HG03108 (cell line): Measurements from ENCODE around the gene TM9SF4.
"Not testable (repeated sequence)": the region's sequence is repeated elsewhere in the genome, so short reads cannot be mapped to it uniquely, and the experiment has no call there.

Experiments
- ATAC-seq: cut with Tn5 transposase; IDR thresholded peaks from one replicate; pipeline ENCODE4 v1.9.1; 2021; ENCODE audit warnings: moderate library complexity; ENCODE audit not compliant: unreplicated experiment

TM9SF4 gene

DNA sequence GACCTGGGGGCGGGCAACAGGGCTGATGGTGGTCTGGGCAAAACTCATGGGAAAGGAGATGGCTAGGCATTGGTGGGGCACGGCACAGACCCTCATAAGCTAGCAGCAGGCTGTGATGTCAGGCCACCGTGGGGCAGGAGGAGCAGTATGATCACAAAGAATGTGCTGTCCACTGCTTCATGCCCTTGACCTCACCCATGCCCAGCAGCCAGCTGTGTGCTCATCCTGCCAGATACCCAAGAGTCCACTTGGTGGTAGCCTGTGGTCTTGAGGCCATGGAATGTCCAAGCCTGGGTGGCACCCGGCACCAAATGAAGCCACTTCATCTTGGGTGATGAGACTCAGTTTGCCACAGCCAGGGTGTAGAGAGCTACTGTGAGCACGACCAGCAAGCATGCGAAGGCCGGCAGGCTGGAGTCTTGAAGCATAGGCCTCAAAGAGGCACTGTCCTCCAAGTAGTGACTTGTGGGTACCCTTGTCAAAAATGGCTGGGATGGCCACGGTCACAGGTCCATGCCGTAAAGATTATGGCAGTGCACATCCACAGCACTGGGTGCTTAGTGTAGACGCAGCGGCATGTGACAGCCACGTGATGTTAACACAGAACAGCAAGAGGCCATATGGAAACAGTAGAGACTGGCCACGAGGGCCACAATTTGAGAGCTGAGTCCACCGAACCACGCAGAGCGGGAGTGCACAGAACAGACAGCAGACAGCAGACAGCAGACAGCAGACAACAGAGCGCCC lies 79.0 kb downstream of the TM9SF4 start:
- ATAC-seq, result no peak

DNA sequence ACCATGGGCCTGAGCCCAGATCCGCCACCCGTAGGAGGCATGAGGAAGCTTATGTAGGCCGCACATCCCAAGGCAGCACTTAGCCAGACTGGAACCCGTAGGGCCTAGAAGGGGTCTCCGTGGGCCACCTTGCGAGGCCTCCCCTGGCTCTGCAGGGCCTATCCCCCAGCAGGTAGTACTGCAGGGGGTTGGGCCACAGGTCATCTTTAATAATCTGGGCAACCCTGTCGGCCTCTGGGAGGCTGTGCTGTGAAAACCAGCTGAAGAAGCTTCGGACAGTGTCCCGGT lies 79.6 kb downstream of the TM9SF4 start:
- no peak for ATAC-seq

DNA sequence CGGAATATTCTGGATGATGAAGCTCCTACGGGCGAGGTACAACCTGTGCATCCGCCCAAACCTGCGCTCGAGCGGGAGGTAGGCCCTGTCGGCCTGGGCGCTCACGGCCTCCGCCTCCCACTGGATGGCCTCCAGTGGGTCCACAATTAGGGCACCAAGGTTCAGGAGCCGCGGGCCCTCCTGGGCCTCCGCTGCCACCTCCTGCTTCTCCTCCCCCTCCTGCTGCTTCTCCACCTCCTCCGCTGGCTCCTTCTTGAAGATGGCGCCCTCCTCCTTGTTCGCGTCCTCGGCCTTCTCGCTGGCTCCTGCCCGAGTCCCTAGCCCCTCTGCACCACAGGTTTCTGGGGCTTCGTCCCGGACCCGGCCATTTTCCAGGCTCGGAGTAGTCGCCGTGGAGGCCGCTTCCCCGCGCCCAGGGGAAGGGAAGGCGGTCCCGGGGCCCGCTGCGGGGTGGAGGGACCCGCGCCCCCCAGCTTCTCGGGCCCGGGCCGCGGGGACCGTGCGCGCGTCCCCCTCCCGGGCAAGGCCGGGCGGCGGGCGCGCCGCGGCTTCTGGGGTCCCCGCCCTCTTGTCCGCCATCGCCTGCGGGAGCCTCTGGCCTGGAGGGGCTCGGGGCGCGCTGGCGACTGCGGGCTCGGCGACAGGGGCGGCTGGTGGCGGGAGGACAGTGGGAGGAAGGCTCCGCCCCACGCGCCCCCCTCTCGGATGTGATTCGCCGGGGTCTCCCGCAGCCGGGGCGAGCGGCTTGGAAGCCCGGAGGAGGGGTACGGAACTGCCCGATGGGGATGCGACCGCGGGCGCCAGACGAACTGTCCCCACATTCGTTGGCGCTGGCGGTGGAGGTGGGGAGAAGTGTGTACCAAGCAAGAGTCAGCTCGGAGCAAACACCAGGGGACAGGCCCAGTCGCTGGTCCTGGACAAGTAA lies 80.4 kb downstream of the TM9SF4 start:
- ATAC-seq, result no peak

DNA sequence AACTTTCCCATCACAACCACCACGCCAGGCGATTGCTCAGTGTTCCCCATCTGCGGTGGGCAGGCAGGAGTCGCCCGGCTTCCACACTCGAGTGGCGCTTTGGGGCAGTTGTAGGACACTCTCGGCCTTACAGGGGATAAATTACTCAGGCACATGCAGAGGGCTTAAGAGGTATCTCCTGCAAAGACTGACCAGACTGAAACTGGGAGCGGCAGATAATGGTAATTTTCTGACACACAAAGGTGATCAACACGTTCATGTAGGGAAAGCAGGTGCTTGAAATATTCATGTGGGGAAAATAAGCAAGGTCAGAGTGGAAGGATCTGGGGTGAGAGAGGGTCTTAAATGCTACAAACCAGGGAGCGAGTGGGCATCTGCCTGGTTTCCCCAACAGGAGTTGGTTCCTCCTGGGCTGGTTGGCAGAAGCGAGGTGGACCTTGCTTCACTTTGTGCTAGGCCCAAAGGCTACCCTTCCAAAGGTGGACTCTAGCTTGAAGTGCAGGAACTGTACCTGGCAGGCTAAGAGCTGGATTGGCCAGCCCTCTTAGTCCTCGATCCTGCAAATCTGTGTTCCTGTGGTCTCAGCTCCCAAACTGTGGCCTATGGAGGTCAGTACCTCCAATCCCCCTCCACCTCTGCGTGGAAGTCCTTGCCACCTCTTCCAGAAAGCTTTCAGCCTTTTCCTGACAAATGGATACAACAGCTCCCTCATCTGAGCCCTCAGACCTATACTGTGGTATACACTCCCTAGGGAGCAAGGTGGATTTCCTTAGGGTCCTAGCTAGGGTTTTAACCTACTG lies 81.3 kb downstream of the TM9SF4 start:
- ATAC-seq, result no peak

DNA sequence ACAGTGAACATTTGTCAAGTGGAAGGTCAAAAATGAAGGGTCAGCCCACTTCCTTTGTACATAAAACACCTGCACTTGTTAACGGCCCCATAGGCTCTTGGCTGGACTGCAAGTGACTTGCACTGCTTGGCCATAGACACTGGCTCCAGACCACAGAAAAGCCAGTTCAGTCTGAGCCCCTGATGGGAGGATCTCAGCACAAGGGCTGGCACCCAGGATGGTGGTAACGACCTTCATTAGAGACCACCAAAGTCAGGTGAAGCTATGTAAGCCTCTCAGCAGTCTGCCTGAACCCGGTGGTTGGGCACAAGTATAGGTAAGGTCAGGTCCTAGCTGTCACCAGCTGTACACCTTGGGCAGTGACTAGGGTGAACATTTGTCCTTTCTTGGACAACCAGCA lies 81.9 kb downstream of the TM9SF4 start:
- ATAC-seq, result no peak

DNA sequence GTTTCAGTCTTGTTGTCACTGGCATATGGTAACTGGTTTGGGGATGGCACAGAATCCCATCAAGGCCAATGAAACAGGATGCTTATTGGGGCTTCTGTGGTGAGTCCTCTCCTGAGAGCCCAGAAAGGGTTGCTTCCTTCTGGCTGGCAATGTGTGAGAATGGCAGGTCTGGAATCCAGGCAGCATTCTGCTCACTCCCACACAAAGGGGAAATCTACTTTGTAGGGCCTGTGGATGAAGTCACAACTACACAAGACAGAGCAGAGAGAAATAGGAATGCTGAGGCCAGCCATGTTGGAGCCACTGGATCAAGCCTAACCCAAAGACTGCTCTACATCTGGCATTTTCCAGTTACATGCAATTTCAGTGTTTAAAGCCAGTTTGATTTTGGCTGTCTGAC lies 82.4 kb downstream of the TM9SF4 start:
- ATAC-seq, result no peak

DNA sequence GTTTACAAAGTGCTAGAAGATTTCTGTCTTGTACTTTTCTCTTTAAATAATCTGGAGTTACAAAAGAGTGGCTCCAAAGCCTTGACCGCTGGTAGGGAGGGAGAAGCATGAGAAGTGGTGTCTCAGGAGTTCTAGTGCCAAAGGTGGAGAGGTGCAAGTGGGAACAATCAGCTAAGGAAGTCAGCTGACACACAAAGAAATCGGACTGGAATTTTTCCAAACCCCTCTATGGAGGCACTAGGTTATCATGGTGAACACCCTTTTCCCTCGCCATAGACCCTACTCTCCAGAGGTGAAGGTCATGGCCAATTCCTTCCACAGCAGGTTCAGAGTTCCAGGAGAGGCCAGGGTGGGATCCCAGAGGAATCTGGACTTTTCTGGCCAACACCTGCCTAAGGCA lies 83.2 kb downstream of the TM9SF4 start:
- ATAC-seq, result no peak

DNA sequence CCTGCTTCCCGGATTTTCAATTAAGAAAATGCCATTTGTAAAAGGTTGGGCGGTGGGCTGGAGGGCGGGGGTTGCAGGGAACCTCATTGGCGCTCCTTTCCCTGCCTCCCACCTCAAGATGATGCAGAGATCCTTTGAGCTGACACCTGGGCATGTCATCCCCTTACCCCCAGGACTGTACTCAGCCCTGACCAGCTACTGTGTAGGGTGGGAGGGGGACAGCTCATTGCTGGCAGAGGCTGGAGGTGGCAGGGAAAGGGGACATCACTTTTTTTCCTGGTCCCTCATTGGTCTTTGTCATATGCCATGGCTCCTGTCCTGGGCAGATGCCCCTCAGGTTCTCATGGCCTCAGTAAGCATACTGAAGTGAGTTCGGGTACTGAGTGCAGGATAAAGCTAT lies 83.8 kb downstream of the TM9SF4 start:
- ATAC-seq, result not testable (repeated sequence)

DNA sequence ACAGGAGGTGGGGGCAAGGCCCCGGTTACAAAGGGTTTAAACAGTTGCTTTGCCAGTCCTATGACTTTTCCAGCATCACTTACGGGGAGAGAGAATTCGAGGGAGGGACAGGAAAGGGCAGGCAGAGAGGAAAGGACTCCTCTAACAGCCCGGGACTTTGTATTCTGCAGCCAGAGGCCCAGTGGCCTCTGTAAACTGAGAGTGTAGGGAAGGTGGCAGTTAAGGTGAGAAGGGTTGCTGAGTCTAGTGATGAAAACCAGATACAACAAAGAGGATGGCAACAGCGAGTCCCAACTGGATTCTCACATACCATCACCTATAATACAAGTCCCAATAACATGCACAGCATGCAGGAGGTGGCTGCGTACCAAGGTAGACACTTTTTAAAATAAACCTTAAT lies 84.5 kb downstream of the TM9SF4 start:
- no peak for ATAC-seq

DNA sequence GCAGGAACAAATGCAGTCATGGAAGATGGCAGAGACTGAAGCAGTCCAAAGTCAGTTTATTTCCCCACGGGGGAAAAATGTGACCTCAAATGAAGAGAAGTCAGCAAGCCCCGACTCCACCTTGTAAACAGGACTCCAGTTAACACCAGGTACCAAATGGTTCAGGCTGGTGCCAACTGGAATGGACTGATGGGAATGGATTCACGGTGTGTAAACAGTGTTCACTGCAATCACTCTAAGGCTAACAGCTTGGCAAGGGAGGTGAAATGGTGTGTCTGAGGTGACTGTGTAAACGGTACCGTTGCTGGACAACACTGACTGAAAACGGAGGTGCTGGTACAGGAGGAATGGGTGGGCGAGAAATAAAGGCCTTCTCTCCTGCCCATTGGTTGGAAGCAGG lies 86.1 kb downstream of the TM9SF4 start:
- no peak for ATAC-seq

DNA sequence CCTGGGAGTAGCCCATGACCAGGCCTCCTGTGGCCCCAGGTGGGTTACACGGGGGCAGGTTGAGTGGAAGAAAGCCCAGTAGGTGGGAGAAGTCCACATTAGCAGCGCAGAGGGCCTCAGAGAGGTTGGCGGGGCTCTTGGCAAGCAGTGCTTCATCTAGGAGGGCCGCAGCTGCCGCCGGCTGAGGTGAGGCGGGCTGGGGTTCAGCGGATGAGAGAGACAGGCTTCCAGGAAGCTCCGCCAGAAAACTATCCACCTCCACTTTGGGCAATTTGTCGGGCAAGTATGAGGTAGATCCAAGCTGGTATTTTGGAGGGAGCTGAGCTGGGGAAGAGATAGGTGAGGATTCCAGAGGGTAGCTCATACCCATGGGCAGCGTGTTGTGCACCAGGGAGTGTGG lies 87.1 kb downstream of the TM9SF4 start:
- ATAC-seq, result not testable (repeated sequence)

DNA sequence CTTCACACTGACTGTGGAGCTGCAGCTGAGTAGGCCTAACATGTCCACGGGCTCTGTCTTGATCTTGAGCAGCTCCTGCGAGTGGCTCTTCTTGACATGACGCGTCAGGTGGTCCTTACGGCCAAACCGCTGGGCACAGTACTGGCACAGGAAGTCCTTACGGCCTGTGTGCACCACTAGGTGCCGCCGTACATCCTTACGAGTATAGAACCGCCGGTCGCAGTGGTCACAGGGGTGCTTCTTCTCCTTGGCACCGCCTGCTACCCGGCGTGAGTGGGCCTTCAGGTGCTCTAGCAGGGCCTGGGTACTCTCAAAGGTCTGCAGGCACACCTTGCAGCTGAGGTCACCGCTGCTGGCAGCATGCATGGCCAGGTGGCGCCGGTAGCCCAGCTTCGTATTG lies 87.6 kb downstream of the TM9SF4 start:
- ATAC-seq, result not testable (repeated sequence)

DNA sequence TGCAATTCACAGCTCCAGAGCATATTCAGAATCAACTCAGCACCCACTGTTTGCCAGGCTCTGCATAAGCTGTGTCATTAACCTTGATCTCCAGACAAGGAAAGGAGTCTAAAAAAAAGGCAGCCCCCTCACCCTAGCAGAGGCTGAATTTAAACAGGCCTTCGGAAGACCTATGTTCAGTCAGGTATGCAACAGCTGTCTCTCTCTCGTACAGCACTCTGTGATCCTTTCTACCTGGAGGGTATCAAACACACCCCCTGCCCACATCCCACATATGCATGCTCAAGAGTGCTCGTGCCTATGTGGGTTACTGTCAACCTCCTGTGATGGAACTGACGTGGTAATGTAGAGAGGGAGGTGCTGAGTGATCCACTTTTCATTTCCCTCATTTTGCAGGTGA lies 89.5 kb downstream of the TM9SF4 start:
- no peak for ATAC-seq

DNA sequence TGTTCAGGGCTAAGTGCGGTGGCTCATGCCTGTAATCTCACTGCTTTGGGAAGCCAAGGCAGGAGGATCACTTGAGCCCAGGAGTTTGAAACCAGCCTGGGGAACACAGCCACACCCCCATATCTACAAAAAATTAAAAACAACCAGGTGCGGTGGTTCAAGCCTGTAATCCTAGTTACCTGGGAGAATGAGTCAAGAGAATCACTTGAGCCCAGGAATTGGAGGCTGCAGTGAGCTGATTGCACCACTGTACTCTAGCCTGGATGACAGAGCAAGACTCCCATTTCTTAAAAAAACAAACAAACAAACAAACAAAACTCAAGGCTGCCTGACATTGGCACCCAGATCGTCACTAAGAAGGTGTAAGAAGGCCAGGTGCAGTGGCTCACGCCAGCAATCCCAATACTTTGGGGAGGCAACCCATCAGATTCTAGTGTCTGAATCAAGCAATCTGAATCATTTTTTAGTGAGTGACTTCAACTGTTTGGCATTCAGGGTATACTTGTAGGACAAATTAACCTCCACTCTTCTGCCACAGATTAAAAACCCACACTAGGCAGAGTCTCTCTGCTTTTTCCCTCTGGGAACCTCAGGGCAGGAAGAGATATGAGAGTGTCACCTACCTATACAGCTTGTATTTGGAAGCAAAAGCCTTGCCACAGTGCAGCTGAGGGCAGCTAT lies 91.9 kb downstream of the TM9SF4 start:
- ATAC-seq, result no peak

DNA sequence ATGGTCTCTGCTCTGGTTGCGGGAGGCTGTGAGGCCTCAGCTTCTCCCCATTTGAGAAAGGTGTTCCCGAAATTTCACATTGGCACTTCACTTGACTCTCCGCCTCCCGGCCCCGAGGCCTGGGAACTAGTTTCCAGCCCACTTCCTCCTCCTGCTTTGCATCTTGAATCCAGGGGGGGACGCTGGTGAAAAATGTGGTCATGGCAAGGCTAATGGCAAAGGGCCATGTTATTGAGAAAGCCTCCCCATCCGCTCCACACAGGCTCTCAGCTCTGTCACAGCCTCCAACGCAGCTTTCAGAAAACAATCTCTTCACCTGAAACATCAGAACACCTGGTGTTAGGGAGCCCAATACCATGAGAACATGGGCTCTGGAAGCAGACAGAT lies 92.5 kb downstream of the TM9SF4 start:
- no peak for ATAC-seq

DNA sequence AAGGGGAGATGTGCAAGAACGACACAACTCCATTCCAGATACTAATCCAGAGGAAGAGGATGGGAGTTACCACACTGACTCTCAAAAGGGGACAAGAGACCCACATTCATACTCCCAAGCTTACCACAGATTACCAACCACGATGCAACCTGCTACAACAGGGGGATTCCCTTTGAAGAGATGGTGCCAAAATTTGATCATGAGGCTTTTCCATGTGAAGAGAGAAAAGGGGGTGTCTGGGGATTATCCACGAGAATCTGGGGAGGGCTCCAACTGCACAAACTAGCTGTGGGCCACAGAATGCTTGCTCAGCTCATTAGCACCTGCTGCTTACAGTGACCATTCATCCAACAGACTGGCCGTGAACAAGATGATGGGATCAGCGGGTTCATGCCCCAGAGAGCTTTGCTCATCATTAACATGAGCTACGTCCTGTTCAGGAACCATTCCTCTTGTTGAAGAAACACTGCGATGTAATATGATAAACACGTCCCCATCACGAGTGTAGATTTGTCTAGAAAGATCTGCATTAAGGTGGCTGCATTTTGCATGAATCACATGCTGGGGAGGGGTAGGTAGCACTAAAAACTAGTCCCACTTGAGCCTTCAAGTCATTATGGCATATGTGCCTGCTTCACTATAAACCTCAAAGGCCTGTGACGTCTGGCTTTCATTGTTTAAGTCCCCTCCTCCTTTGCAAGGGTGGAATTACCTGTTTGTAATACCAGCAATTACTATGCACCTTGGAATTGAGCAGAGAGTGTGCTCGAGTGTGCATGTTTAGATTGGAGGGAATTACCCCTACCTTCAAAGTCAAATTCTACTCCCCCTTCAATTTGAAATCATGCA lies 94.1 kb downstream of the TM9SF4 start:
- ATAC-seq, result no peak

DNA sequence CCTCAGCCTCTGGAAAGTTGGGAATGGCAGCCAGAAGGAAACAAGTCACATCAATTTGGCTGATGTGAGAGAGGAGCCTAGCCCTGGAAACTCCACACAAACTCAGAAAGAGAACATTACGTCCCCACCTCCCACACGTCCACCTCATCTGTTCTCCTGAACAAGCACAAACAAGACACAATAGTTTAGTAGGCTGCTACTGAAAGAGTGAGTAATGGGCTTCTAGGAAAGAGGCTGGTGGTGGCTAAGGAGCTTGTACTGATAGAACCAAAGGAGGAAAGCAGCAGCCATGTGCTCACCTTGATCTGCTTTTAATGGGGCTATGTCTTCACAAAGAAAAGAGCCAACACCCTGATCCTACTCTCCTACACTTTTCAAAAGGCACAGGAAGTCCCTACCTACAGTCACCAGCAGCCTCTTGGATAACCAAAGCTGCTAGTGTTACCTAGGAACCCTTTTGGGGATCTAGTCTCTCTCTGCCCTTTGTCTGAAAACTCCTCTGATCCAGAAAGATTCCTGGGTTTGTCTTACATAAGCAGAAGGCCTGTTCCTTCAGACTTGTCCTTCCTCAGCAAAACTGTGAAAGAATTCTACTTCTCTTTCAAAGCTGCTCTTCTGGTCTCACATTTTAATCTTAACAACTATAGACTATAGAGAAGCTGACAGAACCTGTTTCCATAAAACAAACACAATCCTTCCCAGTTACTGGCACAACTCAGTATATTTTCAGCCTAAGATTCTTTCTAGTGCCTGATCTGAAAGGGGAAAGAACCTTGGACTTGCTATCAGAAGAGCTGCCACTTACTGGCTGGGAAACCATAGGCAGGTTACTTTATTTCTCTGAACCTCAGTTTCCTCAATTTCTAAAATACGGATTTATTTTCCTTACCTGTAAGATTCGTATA lies 94.9 kb downstream of the TM9SF4 start:
- ATAC-seq, result no peak

DNA sequence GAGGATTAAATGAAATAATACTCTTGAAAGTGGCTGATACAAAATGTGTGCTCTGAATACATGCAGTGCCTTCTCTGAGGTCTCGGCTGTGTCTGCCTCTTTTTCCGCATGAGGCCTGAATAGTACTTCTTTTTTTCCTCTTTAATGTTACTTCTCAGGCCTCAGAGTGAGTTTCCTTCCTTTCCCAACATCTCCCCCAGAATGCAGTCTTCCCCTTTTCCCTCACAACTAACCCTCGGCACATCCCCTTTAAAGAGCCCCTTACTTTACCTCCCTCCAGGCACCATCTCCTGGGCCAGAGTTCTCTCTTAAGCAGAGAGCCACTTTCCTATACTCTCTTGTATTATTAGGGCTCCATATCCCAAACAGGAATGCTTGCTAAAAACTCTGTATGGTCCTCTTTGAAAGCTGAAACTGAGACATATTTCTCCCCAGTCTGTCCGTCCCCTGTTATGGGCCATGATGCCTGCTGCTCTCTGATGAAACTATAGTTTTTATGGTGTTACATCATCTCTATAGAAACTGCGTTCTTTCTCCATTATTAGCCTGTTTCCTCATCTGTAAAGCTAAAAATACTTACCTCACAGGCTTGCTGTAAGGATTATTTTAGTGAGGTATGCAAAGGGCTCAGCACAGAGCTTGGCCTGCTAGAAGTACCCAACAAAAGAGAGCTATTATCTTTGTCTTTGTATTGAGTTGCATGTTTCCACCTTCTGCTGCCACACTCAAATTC lies 95.8 kb downstream of the TM9SF4 start:
- no peak for ATAC-seq
